A673 (cell line): ENCODE data around the gene SFTPB. TPM values are rescaled to one million over a fixed set of nuclear protein-coding genes. Genes with fewer than 3 reads are reported as not detected.

Experiments
- BruUV-seq: library from RNA; stranded (reverse); fragments of 400-500 nt; replicated peaks from 2 replicates; lab custom pipeline; 2021; lab: Mats Ljungman, UMichigan
- CTCF ChIA-PET: fragments of 300-600 bp; sonication (Branson Sonifier 250); formaldehyde crosslinking; loops from one replicate; lab custom pipeline; 2022; ENCODE audit warnings: antibody characterized with exemption; lab: Charles Lee
- POLR2A ChIA-PET: fragments of 300-600 bp; sonication (Branson Sonifier 250); formaldehyde crosslinking; loops from one replicate; lab custom pipeline; 2022; ENCODE audit warnings: antibody characterized with exemption; ENCODE audit not compliant: low non-redundant PET; lab: Charles Lee
- DNase-seq: peaks from one replicate; pipeline ENCODE4 v3.0.0-alpha.2; 2015; ENCODE audit warnings: low spot score
- H3K27ac ChIP-seq: fragments of 200-600 bp; sonication (generic); 2 replicates; pipeline ENCODE4 v1.5.1; 2016; ENCODE audit warnings: mixed run types, low read depth, mild to moderate bottlenecking, mixed read lengths, antibody characterized with exemption, low read length; ENCODE audit not compliant: poor library complexity, severe bottlenecking
- H3K27me3 ChIP-seq: fragments of 200-600 bp; sonication (generic); replicated peaks from 2 replicates; pipeline ENCODE4 v1.6.1; 2017; ENCODE audit warnings: mixed run types, low read depth, mild to moderate bottlenecking, mixed read lengths, antibody characterized with exemption, low read length; ENCODE audit not compliant: insufficient read depth, poor library complexity
- H3K36me3 ChIP-seq: fragments of 200-600 bp; sonication (generic); 2 replicates; pipeline ENCODE4 v1.6.1; 2016; ENCODE audit warnings: mixed run types, mild to moderate bottlenecking, mixed read lengths, antibody characterized with exemption, low read length; ENCODE audit not compliant: insufficient read depth, poor library complexity, severe bottlenecking
- H3K4me1 ChIP-seq: fragments of 200-600 bp; sonication (generic); 2 replicates; pipeline ENCODE4 v1.6.1; 2017; ENCODE audit warnings: mixed run types, mild to moderate bottlenecking, mixed read lengths, antibody characterized with exemption, low read length; ENCODE audit not compliant: insufficient read depth, poor library complexity, severe bottlenecking
- H3K4me3 ChIP-seq: fragments of 200-600 bp; sonication (generic); 2 replicates; pipeline ENCODE4 v1.5.1; 2016; ENCODE audit warnings: low read depth, mixed run types, mild to moderate bottlenecking, mixed read lengths, low read length; ENCODE audit not compliant: poor library complexity, severe bottlenecking
- H3K9me3 ChIP-seq: fragments of 200-600 bp; sonication (generic); 2 replicates; pipeline ENCODE4 v1.6.1; 2016; ENCODE audit warnings: mixed run types, low read depth, mild to moderate bottlenecking, mixed read lengths, antibody characterized with exemption, low read length; ENCODE audit not compliant: poor library complexity, severe bottlenecking
- EZH2 ChIP-seq: fragments of 200-600 bp; sonication (generic); IDR thresholded peaks from 2 replicates; pipeline ENCODE4 v1.6.1; 2017; ENCODE audit warnings: borderline replicate concordance, low read depth, mild to moderate bottlenecking, mixed read lengths, antibody characterized with exemption, low read length; ENCODE audit not compliant: poor library complexity, severe bottlenecking
- intact Hi-C: fragments of 100-400 bp; cut with micrococcal nuclease; formaldehyde crosslinking; loops from one replicate; pipeline ENCODE4 v1.10.0; 2022; ENCODE audit not compliant: unreplicated experiment
- total RNA-seq: library from RNA; stranded (reverse); gene quantifications from 2 replicates; pipeline ENCODE4 v1.2.3, GENCODE V29; 2021
- TF ChIP-seq, protein P1 (sequence below): fragments of 300-800, 200-600 bp; sonication (generic); conservative IDR thresholded peaks from 2 replicates; pipeline ENCODE4 v1.5.1; 2017; ENCODE audit warnings: low read depth, mild to moderate bottlenecking, antibody characterized with exemption, low read length, moderate library complexity, mixed read lengths

Gene SFTPB
- total RNA-seq, 1 experiment from 2014 or later, result not detected

DNA sequence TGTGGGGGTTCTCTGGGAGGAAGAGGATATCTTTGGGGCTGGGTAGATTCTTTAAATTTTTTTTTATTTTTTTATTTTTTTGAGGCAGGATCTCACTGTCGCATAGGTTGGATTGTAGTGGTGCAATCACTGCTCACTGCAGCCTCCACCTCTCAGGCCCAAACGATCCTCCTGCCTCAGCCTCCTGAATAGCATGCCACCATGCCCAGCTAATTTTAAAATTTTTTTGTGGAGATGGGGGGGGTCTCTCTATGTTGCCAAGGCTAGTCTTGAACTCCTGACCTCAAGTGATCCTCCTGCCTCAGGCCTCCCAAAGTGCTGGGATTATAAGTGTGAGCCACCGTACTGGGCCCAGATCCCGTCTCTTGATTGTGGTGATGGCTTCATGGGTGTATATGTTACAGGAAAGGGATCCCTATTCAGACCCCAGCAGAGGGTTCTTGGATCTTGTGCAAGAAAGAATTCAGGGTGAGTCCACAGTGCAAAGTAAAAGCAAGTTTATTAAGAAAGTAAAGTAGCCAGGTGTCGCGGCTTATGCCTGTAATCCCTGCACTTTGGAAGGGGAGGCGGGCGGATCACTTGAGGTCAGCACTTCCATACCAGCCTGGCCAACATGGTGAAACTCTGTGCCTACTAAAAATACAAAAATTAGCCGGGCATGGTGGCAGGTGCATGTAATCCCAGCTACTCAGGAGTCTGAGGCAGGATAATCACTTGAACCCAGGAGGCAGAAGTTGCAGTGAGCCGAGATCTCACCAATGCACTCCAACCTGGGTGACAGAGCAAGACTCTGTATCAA is 54.1 kb downstream of the SFTPB start:
- TF ChIP-seq EZH2, result no peak
- TF ChIP-seq, protein P1, sequence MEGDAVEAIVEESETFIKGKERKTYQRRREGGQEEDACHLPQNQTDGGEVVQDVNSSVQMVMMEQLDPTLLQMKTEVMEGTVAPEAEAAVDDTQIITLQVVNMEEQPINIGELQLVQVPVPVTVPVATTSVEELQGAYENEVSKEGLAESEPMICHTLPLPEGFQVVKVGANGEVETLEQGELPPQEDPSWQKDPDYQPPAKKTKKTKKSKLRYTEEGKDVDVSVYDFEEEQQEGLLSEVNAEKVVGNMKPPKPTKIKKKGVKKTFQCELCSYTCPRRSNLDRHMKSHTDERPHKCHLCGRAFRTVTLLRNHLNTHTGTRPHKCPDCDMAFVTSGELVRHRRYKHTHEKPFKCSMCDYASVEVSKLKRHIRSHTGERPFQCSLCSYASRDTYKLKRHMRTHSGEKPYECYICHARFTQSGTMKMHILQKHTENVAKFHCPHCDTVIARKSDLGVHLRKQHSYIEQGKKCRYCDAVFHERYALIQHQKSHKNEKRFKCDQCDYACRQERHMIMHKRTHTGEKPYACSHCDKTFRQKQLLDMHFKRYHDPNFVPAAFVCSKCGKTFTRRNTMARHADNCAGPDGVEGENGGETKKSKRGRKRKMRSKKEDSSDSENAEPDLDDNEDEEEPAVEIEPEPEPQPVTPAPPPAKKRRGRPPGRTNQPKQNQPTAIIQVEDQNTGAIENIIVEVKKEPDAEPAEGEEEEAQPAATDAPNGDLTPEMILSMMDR, result no peak
- BruUV-seq, result no TSS peak
- H3K4me1 ChIP-seq, result peaks cover 10% of the 10 kb centered on the region
- intact Hi-C loops, result no loop called here
- no peak for DNase-seq
- no peaks in the 10 kb centered on the region for H3K27me3 ChIP-seq
- ChIA-PET POLR2A (no interaction called here), CTCF (no interaction called here)
- no peaks in the 10 kb centered on the region for H3K9me3 ChIP-seq
- no peak overlapping the region for H3K4me3 ChIP-seq
- H3K36me3 ChIP-seq, result peaks cover 12% of the 10 kb centered on the region
- H3K27ac ChIP-seq, result no peak overlapping the region

DNA sequence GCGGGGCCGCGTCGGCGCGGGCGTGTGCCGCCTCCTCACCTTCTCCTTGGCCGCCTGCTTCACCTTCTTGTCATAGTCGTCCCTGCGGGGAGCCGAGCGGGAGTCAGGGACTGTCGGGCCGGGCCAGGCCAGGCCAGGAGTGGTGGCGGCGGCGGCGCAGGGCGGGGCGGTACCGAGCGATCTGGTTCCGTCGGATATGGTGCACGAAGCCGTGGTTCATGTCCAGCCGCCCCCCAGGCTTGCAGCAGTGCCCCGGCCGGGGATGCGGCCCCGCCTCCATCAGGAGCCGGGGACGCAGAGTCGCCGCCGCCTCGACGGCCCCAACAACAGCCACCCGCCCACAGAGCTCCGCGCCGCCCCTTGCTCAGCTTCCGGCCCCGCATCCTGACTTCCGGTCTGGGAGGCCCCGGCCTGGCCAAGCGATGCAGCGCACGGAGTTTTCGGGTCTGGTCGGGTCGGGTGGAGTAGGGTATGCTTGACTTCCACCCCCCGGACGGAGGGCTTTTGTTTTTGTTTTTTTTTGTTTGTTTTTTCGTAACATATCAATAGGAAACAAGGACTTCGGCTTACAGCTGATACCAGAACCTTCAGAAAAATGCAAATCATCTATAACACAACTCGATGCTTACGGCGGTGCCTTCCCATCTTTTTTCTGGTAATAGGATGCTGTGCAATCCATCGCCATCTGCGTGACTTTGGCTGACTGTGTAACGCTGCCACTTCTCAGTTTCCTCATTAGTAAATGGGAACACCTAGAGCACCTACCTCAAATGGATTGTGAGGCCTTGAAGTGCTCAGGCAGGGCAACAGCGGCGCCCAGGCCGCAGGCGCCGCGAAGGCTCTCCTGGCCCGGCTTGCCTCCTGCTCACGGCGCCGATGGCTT is 56.1 kb downstream of the SFTPB start, which contains the start of gene C2orf68:
C2orf68 (minus strand) TSS at position 362 of the 883 bp plus-strand sequence; CDS start at position 280, 82 bp downstream.
- intact Hi-C loops, result no loop called here
- H3K27me3 ChIP-seq, result no peaks in the 10 kb centered on the region
- TF ChIP-seq EZH2, result no peak
- TF ChIP-seq, protein P1, result no peak
- H3K9me3 ChIP-seq, result no peaks in the 10 kb centered on the region
- H3K4me1 ChIP-seq, result peaks cover 4% of the 10 kb centered on the region
- ChIA-PET POLR2A (no interaction called here), CTCF (no interaction called here)
- H3K27ac ChIP-seq, result peak within 1 kb of the TSS; percentile 67
- peaks cover 23% of the 10 kb centered on the region for H3K36me3 ChIP-seq
- H3K4me3 ChIP-seq, result peak within 1 kb of the TSS; percentile 65
- peak; percentile 91 for DNase-seq
- BruUV-seq, result TSS peak; percentile 70

DNA sequence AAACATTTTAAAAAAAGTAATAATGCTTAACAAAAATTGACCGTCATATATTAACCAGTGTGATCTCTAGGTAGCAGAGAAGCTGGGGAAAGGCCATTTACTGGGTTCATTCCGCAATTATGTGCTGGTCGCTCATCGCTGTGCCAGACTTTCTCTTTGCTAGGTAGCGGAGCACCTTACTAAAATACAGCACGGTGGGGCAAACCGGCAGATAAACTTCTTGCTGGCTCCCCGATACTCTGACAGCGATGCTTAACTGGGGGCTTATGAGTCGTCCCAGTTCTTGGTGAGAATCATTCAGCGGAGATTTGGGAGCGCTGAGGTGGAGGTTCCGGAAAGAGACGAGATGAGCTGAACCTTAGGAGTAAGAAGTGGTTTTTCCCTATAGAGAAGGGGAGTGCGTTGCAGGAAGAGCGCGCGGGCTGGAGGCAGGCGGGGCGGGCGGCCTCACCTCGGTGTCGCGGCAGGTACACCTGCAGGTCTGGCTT is 56.7 kb downstream of the SFTPB start:
- Histone ChIP-seq H3K4me3 (peak overlapping the region; percentile 65), H3K36me3 (peaks cover 23% of the 10 kb centered on the region), H3K4me1 (peaks cover 7% of the 10 kb centered on the region), H3K27ac (peak overlapping the region; percentile 67), H3K9me3 (no peaks in the 10 kb centered on the region), H3K27me3 (no peaks in the 10 kb centered on the region)
- TF ChIP-seq, protein P1, result no peak
- TF ChIP-seq EZH2, result no peak
- ChIA-PET CTCF (no interaction called here), POLR2A (no interaction called here)
- no peak for DNase-seq
- intact Hi-C loops, result no loop called here
- BruUV-seq, result TSS peak; percentile 27
